HG02884 (cell line): ENCODE results near the gene CCDC85B.
"Not testable (repeated sequence)": the region's sequence is repeated elsewhere in the genome, so short reads cannot be mapped to it uniquely, and the experiment has no call there.

ENCODE experiments used
- ATAC-seq: cut with Tn5 transposase; IDR thresholded peaks from one replicate; pipeline ENCODE4 v1.9.1; 2021; ENCODE audit warnings: mild to moderate bottlenecking, moderate library complexity; ENCODE audit not compliant: unreplicated experiment

Gene CCDC85B

DNA sequence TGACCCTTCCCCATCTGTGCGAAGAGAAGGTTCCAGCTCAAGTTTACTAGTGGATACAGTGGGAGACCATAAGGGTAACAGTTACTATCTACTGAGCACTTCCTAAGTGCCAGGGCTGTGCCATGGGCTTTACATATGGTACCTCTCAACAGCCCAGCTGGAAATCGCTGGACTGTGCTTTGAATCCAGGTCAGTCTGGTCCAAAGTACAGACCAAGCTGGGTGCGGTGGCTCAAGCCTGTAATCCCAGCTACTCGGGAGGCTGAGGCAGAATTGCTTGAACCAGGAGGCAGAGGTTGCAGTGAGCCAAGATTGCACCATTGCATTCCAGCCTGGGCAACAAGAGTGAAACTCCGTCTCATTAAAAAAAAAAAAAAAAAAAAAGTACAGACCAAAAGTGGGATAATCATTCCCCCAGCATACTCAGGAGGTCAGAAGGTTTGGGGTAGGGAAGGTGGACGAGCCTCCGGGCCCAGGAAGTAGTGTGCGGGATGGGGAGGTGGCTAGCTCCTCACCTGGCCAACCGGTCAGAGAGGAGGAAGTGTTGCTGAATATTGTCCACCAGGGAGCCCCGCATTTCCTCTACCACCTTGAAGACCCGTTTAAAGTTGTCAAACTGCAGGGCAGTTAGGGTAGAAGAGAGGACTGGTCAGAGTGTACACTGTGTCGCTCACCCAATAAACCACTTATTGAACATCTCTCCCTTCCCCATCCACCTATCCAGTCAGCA is 4.5 kb upstream of the CCDC85B start:
- no peak for ATAC-seq

DNA sequence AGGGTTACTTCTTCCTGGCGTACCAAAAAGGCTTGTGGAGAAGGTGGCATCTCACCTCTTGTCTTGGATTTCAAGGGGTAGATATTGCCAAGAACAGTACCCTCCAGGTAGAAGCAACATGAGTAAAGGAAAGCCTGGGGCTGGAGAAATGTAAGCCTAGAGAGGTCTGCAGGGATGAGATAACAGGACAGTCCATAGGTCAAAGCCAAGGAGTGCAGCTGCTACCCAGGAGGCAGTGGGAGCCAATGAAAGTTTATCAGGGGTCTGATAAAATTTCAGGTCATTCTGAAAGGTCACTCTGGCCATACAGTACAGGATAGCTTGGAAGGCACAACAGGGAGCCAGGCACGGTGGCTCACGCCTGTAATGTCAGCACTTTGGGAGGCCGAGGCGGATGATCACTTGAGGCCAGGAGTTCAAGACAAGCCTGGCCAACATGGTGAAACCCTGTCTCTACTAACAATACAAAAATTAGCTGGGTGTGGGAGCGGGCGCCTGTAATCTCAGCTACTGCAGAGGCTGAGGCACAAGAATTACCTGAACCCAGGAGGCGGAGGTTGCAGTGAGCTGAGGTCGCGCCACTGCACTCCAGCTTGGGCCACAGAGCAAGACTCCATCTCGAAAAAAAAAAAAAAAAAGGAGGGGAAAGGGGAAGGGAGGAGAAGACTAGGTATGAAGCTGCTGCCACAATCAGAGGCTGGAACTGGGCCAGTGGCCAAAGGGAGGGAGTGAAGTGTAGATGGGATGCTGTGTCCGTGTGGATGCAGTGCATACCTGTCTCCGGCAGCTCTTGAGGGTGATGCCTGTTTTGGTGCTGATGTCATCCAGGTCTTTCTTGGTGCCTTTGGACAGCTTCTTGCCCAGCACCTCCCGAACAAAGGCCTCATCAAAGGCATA is 3.4 kb upstream of the CCDC85B start:
- ATAC-seq, result no peak

DNA sequence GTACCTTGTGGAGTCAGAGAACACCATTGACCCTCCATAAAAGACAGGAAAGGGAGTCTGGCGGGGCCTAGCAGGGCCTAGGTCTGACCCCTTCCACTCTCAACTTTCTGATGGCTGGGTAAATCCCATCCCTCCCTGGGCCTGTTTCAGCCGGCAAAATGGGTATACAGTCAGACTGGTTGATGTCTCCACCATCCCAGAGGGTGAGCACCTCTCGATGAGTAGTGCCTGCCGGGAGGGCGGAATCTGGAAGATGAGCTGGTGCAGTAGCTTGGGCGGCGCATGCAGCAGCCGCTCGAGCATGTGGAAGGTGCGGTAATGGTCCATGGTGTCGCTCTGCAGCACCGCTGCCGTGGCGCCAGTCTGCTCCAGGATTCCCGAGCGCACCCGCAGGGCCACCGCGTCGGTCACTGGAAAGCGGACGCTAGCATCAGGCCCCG is 2.7 kb upstream of the CCDC85B start:
- no peak for ATAC-seq

DNA sequence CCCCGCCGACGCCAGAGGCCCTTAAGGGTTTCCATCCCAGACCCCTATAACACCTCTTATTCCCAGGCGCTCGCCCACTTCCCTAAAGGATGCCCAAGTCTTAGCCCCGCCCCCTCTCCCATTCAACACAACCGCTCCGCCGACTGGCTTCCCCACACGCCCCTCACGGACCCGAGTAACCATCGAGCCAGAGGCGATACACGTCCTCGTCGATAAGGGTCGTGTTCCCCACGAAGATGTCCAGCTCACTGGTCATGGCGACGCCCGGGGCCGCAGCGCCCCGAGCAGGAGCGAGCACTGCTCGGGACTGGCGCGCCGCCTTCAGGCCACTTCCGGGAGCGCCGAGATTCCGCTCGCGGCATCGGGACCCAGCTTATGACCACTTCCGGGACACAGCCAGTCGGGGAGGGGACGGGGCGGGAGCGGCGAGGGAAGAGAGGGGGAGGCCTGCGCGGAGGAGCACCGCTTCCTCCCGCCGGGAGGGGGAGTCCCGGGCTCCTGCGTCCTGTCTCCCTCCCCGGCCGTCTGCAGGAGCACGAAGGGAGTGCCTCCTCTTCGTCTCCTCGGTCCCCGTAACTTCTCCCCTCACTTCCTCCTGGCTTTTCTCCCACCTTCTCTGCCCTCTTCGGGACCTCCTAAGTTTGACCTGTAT is 2.2 kb upstream of the CCDC85B start, which contains the start of gene FIBP:
TSS of gene FIBP (minus strand) at position 309 of the 652 bp plus-strand sequence. CDS start at position 256, 53 bp downstream.
- peak; percentile 37 for ATAC-seq

DNA sequence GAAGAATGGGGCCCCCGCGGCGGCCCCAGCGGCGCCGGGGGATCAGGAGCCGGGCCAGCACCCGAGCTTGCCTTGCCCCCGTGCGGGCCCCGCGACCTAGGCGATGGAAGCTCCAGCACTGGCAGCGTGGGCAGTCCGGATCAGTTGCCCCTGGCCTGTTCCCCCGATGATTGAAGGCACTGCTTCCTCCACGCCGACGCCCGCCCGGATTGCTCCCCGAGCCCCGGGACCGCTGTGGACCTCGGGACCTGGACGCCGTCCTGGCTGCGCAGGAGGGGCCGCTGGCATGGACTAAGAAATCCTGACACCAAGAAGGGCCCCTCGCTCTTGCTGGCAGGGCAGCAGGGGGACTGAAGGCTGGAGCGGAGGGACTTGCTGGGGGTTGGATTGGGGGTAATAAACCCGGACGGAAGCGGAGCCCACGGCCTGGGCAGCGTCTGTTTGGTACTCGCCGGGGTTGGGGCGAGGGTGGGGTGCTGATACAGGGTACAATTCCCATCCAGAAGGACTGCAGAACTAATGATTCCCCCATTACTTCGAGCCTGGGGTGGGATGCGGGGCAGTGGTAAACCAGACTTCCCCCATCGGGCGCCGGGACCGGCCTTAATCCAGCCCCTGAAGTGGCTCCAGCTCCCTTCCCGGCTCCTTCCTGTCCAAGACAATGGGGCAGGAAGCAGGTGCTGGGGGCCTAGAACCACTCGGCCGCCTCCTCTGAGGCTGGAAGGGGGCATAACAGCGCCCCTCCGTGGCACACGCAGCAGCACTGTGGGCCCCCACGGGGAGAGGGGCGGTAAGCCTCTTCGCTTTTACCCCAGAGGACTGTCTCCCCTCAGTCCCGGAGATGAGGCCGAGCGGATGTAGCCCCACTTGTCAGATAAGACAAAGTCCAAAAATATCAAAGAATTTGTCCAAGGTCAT is 1.0 kb downstream of the CCDC85B start:
- no peak for ATAC-seq

DNA sequence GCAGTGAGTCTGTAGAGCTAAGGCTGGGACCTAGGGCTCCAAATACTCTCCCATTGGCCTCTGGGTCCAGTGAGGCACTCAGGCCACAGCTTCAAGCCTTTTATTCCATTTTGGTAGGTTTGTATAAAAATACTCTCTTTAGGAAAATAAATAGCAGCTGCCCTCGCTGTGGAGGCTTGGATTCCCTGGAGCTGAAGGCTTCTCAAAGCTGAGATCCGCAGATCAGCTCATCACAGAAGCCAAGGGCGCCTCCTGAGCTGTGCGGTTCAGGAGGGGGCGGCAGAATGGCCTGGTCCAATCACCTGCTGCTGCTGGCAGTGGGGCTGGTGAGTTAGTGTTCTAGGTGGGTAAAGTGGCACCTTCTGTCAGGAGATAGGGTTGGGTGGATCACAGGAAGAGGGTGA is 1.7 kb downstream of the CCDC85B start:
- ATAC-seq, result not testable (repeated sequence)

DNA sequence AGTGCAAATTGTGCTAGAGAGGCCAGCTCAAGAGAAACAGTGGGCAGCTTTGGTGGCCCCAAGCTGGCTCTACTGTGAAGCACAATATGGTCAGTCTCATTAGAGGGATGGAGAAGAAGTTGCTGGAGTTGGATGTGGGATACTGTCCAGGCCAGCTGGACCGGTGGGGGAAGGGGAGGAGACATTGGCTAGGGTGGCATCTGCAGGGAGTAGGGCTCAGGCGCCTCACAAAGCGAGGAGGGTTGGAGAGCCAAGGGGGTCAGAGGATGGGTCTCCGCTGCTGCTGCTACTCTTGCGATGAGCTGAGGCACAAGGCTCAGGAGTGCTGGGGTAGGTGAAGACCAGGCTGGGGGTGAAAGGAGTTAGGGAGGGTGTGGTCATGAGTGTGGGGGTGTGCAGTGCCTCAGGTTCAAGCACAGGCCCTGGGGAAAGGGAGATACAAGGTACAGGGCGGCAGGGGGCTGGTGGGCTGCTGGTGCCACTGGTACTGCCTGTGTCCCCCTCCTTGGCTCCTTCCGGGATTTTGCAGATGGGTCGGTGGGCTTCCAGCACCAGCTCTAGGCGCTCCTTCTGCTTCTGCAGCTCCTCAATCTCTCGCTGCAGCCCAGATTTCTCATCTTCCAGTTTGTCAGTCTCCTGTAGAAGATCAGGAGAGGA is 2.3 kb downstream of the CCDC85B start:
- no peak for ATAC-seq

DNA sequence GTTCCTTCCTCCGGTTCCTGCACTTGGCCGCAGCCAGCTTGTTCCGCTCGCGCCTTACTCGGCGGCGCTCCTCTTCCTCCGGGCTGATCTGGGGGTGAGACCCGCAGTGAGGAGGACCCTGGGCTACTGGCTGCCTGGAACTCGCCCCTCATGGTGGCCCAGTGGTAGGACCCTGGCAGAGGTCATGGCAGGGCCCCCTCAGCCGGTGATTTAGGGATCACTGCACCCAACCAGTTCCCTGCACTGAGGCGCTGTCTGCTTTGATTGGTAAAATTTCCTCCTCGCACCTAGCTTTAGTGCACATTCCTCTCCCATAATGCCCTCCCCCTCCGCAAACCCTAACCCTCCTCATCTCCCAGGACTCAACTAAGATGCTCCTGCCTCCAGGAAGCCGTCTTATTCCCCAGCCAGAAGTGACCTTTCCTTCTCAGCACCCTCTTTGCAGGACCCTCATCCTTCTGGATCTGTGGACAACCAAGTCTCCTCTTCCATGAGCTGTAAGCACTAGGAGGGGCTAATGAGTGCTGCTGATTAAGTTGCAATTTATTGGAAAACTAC is 3.6 kb downstream of the CCDC85B start:
- no peak for ATAC-seq

DNA sequence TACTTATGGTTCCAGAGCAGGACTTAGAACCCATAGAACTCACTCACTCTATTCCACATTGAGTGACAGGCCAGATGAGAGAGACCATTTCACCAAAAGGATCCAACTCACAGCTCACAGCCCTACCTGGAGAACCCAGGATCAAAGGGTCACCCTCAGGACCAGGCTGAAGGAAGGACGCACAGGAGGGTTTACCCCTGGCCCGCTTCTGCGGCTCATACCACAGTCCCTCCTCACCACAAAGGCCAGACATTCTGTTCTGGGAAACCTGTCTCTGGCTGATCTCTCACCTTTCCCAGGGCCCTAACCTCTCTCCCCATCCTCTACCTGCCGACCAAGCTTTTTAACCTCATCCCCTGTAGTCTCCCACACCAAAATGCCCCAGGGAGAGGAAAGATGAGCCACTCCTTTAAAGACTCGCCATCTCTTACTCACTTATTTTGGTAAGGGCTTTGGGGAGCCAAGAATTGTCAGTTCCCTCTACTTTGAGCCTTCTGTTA is 5.1 kb downstream of the CCDC85B start:
- ATAC-seq, result no peak

DNA sequence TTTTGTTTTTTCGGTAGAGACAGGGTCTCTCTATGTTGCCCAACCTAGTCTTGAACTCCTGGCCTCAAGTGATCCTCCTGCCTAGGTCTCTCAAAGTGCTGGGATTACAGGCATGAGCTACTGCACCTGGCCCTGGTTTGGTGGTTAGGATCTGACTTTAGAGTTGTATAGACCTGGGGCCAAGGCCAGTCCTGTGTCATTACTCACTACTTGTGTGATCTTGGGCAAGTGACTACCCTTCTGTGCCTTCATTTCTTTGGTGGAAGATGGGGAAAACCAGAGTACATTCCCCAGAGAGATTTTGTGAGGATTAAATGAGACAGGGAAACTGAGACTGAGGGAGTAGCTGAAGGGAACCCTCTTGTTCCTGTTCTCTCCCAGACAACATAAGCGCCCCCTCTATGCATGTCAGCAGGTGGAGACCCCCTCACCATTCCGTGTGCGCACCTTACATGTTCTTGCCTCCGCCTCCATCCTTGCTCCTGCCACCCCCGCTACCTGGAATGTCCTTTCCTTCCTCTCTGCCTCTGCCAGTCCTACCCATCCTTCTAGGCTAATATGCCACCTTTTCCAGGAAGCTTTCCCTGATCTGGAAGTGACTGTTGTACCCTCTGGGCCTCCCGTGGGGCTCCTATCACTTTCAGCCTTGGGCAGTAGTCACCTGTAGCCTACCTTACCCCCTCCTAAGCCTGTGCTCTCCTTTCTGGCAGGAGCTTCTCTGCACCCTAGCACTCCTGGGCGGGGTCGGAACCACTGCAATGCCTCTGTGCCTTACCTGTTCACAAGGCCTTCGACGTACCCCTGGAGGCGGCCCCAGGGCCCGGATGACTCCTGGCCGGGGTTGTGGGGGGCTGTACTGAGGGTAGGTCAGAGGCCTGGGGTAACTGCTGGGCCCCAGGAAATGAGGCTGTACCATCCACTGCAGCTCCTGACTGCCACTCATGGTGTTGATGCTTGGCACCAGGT is 5.8 kb downstream of the CCDC85B start:
- ATAC-seq, result no peak

DNA sequence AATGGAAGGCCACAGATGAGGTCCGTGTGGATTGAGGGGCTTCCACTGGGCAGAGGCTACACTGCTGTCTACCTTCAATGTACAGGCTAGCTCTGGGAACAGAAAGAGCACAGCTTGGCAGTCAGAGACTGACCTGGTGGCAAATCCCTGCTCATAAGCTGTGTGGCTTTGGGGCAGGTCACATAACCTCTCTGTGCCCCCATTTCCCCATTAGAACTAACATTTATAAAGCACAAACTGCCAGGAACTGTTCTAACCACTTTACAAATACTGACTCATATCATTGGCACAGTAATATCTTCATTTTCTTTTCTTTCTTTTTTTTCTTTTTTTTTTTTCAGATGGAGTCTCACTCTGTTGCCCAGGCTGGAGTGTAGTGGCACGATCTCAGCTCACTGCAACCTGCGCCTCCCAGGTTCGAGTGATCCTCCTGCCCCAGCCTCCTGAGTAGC is 6.6 kb downstream of the CCDC85B start:
- no peak for ATAC-seq

DNA sequence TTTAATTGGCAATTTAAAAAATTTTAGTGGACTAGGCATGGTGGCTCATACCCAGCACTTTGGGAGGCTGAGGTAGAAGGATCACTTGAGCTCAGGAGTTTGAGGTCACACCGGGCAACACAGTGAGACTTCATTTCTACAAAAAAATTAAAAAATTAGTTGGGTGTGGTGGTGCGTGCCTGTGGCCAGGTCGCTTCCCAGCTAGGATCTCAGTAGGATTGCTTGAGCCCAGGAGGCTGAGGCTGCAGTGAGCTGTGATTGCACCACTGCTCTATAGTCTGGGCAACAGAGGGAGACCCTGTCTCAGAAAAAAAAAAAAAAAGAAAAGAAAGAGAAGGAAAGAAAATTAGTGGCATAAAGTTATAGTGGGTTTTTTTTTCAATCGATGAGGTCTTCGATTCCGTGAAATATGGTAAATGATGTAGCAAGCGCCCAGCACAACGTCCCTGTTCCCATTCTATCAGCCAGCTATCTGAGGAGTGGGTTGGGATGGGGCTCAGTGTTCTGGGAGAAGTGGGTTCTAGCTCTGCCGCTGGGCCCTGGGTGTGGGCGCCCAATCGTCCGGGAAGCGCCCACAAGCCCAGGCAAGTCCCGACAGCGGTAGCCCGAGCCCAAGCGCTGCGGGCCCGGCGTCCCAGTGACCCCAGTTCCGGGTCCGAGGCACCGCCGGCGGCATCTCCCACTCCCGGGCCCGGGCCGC is 8.3 kb downstream of the CCDC85B start:
- no peak for ATAC-seq

DNA sequence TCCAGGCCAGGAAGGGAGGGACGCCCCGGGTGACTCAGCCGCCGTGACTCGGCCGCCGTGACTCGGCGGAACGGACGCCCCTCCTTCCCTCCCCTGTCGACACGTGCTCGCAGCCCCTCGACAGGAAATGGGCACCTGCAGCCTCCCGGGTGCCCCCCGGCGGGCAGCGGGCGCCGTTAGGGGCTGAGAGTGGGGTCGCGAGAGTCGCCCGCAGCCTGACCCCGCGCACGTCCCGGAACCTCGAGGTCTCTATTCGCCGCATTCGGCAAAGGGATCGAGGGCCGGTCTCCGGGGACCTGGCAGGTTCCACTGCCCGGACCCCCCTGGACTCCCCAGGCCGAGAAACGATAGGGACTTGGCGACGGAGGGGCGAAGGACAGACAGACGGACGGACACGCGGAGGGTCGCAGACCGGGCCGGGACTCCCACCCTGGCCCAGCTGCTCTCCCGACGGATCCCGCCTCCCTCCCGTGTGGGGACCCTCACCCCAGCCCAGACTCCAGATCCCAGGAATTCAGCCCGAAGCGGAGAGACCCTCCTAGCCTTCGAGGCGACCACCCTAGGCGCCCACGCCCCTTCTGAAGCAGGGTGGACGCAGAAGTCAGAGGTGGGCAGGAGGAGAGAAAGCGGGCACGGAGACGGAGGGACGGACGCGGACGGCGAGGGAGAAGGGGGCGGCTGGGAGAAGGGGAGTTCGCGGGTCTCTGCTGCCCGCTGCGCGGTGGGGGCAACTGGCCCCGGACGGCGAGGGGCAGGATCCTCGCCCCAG is 9.1 kb downstream of the CCDC85B start:
- ATAC-seq, result no peak

DNA sequence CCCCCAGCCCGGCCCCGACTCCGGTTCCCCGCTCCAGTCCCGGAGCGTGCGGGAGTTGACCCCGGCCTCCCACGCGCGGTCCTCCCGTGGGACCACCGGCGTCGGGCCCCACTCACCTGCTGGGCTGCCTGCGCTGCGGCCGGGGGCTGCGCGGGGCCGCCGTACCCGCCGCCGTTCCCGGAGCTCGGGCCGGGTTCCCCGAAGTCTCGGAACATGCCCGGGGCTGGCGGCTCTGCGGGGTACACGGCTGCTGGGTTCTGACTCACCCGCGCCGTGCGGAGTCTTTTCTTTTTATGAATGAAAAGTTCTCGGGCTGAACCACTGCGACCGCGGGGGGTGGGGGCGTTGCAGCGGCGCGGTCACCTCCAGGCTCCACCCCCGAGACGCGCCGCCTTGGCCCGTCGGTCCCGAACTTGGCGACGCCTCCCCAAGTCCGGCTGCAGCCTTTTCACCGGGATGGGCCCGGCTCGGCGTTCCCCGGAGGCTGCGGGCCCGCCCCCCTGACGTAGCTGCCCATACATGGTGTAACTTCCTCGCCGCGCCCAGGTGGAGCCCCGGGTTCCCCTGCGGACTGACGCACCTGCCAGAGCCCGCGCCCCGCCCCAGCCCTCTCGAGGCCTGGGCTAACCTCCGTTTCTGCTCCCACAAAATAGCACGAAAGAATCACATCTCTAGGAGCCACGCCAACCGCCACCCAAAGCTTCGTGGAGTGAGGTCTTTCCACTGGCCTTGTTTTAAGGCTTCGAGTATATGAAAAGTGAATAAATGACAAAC is 9.8 kb downstream of the CCDC85B start, which contains the start of gene FOSL1:
TSS of gene FOSL1 (minus strand) at position 264 of the 774 bp plus-strand sequence. CDS start at position 215, 49 bp downstream.
- peak; percentile 54 for ATAC-seq

DNA sequence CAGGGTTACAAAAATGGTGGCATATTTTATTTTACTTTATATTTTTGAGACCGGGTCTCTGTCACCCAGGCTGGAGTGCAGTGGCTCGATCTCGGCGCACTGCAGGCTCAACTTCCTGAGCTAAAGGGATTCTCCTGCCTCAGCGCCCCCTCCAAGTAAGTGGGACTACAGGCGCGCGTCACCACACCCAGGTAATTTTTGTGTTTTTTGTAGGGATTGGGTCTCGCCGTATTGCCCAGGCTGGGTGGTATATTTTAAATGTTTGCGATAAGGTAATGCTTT is 10.4 kb downstream of the CCDC85B start:
- no peak for ATAC-seq

DNA sequence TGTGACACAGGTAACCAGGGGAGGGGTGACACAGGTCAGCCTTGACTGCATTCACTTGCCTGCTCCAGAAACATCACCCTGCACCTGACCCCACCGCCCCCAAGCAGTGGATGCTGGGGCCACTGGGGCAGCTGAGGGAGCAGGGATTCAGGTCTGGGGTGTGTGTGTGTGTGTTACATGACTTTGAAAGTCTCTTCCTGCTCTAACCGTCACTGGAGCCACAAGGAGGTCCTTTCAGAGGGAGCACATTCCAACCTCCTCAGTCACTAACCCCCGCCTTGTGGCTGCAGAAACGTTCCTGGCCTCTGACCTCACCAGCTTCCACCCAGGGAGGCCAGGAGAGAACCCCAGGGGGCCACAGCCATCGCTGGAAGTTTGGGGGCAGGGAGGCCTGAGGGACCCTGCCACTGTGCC is 12.6 kb downstream of the CCDC85B start:
- ATAC-seq, result no peak
